ENCODE measurements around the gene WNT11. TPM values are rescaled to one million over a fixed set of nuclear protein-coding genes. Genes with fewer than 3 reads are reported as not detected.

The WNT11 gene
- total RNA-seq, 1 donor from 2014 or later, result 4.1 TPM

DNA sequence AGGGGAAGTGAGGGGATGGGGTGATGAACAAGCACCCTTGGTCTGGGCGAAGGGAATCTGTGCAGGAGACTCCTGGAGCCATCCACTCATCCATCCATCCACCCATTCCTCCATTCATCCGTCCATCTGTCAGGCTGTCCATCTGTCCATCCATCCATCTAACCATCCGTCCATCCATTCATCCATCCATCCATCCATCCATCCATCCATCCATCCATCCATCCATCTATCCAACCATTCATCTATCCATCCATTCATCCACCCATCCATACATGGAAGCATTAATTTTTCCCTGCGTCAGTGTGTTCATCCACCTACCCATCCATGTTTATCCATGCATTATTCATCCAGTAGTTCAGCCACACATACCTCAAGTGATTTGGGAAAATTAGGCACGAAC, 32.0 kb downstream of the WNT11 start:
- Mint-ChIP-seq H3K4me3 (ENCODE audit: unreplicated experiment) (no peak overlapping the region), H3K27me3 (ENCODE audit: unreplicated experiment) (no peaks in the 10 kb centered on the region), H3K27ac (ENCODE audit: unreplicated experiment) (no peak overlapping the region), H3K4me1 (ENCODE audit: unreplicated experiment) (peaks cover 9% of the 10 kb centered on the region), H3K9me3 (ENCODE audit: unreplicated experiment) (no peaks in the 10 kb centered on the region), H3K36me3 (ENCODE audit: unreplicated experiment) (no peaks in the 10 kb centered on the region)
- no peak for TF ChIP-seq CTCF (IDR thresholded peaks at IDR 0.05)
- no peak for DNase-seq (ENCODE audit: extremely low spot score, unreplicated experiment)

DNA sequence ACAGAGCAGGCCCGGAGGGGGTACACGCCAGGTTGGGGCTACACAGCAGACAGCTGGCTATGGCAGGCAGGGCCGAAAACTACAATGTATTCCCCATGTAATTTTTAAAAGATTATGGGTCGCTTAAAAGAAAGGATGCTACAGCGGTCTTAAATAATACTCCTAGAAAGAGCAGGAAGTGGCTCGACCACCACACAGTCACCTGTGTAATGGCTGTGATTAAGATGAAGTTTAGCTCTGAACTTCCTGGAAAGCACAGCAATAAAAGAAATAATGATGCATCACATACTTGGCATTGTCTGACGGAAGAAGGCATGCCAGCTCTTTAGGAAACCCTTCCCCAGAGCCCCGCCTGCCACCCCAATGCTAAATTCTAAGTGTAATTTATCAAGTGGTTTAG, 32.6 kb downstream of the WNT11 start:
- no peak for DNase-seq (ENCODE audit: extremely low spot score, unreplicated experiment)
- Mint-ChIP-seq H3K4me1 (ENCODE audit: unreplicated experiment) (peaks cover 12% of the 10 kb centered on the region), H3K36me3 (ENCODE audit: unreplicated experiment) (no peaks in the 10 kb centered on the region), H3K27ac (ENCODE audit: unreplicated experiment) (no peak overlapping the region), H3K4me3 (ENCODE audit: unreplicated experiment) (no peak overlapping the region), H3K27me3 (ENCODE audit: unreplicated experiment) (no peaks in the 10 kb centered on the region), H3K9me3 (ENCODE audit: unreplicated experiment) (no peaks in the 10 kb centered on the region)
- TF ChIP-seq CTCF (IDR thresholded peaks at IDR 0.05), result no peak

GRCh38 chr11:76172583-76172982, 33.7 kb downstream of the WNT11 start:
- Mint-ChIP-seq H3K36me3 (ENCODE audit: unreplicated experiment) (no peaks in the 10 kb centered on the region), H3K4me1 (ENCODE audit: unreplicated experiment) (peaks cover 17% of the 10 kb centered on the region), H3K27ac (ENCODE audit: unreplicated experiment) (no peak overlapping the region), H3K9me3 (ENCODE audit: unreplicated experiment) (no peaks in the 10 kb centered on the region), H3K27me3 (ENCODE audit: unreplicated experiment) (no peaks in the 10 kb centered on the region), H3K4me3 (ENCODE audit: unreplicated experiment) (no peak overlapping the region)
- no peak for TF ChIP-seq CTCF (IDR thresholded peaks at IDR 0.05)
- DNase-seq (ENCODE audit: extremely low spot score, unreplicated experiment), result no peak

- Mint-ChIP-seq H3K4me3 (ENCODE audit: unreplicated experiment) (no peak overlapping the region), H3K36me3 (ENCODE audit: unreplicated experiment) (no peaks in the 10 kb centered on the region), H3K27me3 (ENCODE audit: unreplicated experiment) (no peaks in the 10 kb centered on the region), H3K4me1 (ENCODE audit: unreplicated experiment) (peaks cover 21% of the 10 kb centered on the region), H3K27ac (ENCODE audit: unreplicated experiment) (no peak overlapping the region), H3K9me3 (ENCODE audit: unreplicated experiment) (no peaks in the 10 kb centered on the region)
- DNase-seq (ENCODE audit: extremely low spot score, unreplicated experiment), result no peak
- no peak for TF ChIP-seq CTCF (IDR thresholded peaks at IDR 0.05)
These were observed 35.8 kb downstream of the WNT11 start for GRCh38 chr11:76170468-76170867.

GRCh38 chr11:76169473-76169896, 36.8 kb downstream of the WNT11 start:
- H3K4me1 Mint-ChIP-seq (ENCODE audit: unreplicated experiment), result peaks cover 21% of the 10 kb centered on the region
- DNase-seq (ENCODE audit: extremely low spot score, unreplicated experiment), result no peak
- H3K27ac Mint-ChIP-seq (ENCODE audit: unreplicated experiment), result no peak overlapping the region
- H3K9me3 Mint-ChIP-seq (ENCODE audit: unreplicated experiment), result no peaks in the 10 kb centered on the region
- H3K4me3 Mint-ChIP-seq (ENCODE audit: unreplicated experiment), result no peak overlapping the region
- no peaks in the 10 kb centered on the region for H3K36me3 Mint-ChIP-seq (ENCODE audit: unreplicated experiment)
- no peaks in the 10 kb centered on the region for H3K27me3 Mint-ChIP-seq (ENCODE audit: unreplicated experiment)
- no peak for TF ChIP-seq CTCF (IDR thresholded peaks at IDR 0.05)
